ENCODE results near the gene SFMBT2. TPM values are rescaled to one million over a fixed set of nuclear protein-coding genes. Genes with fewer than 3 reads are reported as not detected.

SFMBT2 gene
- total RNA-seq, 1 donor from 2014 or later = 11.0 TPM

DNA sequence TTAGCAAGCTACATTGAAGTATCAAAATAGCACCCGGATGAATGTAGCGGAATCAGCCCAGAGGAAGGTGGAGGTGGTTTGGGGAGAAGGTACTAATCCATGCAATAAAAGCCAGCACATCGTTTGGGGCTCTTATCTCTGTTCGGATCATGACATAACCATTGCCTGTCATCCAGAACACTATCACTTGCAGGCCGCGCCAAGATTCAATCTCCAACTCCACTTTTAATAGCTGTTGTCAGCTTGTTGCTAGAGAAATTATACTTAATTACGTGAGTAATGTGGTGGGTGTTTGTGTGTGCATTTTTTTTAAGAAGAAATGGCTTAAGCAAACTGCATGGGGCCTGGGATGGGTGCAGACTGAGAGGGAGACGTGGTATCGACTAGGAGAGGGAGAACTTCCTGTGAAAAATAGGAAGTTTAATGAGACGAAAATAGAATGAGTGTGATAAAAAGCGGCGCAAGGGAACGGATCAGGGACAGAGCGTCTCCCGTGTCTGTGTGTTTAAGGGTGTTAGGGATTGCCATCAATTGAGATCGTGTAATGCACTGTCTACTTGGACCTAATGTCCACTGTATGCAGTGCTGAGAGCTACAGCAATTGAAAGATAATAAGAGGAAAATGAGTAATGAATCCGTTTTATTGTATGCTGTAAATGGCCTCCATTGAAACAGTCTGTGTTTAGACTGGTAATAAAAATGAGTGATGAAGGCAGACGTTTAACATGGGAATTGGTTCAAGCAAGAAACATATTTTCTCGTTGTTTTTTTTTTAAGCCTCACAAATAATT, 27.6 kb upstream of the SFMBT2 start:
- intact Hi-C loops (cut with micrococcal nuclease) = no loop called here
- no peak overlapping the region for H3K4me3 ChIP-seq
- no peaks in the 10 kb centered on the region for H3K36me3 ChIP-seq
- no peaks in the 10 kb centered on the region for H3K9me3 ChIP-seq (replicated peaks)
- TF ChIP-seq, protein P1, sequence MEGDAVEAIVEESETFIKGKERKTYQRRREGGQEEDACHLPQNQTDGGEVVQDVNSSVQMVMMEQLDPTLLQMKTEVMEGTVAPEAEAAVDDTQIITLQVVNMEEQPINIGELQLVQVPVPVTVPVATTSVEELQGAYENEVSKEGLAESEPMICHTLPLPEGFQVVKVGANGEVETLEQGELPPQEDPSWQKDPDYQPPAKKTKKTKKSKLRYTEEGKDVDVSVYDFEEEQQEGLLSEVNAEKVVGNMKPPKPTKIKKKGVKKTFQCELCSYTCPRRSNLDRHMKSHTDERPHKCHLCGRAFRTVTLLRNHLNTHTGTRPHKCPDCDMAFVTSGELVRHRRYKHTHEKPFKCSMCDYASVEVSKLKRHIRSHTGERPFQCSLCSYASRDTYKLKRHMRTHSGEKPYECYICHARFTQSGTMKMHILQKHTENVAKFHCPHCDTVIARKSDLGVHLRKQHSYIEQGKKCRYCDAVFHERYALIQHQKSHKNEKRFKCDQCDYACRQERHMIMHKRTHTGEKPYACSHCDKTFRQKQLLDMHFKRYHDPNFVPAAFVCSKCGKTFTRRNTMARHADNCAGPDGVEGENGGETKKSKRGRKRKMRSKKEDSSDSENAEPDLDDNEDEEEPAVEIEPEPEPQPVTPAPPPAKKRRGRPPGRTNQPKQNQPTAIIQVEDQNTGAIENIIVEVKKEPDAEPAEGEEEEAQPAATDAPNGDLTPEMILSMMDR (IDR thresholded peaks at IDR 0.05; ENCODE audit: borderline replicate concordance) = no peak
- peaks cover 96% of the 10 kb centered on the region for H3K27me3 ChIP-seq (ENCODE audit: low read depth)
- H3K4me1 ChIP-seq = no peaks in the 10 kb centered on the region
- DNase-seq = no peak
- H3K27ac ChIP-seq (replicated peaks) = no peak overlapping the region

DNA sequence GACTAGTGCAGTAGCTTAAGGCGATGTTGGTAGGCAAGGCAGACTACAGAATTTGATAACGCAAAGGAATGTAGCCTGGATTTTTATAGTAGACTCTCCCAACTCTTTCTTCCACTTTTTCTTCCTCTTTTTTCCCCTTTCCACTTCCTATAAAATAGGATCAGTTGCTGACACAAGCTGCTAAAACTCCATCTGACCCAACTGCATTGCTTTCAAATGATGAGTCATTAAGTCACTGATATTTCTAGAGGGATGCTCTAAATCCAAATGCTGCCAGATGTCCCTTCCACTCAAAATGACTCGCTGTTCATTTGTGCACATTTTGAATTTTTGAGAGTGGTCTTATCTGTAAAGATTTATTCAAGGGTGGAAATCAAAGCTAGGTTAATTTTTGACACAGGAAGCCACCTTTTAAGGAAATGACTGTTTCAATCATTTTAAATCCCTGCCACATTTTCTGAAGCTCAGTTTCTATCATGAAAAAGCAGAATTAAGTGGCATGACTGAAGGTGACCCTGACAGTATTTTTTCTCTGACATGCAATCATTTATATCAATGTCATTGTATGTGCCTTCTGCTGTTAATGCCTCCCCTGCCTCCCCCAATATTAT, 25.8 kb upstream of the SFMBT2 start:
- Histone ChIP-seq H3K4me3 (no peak overlapping the region), H3K27me3 (ENCODE audit: low read depth) (peaks cover 91% of the 10 kb centered on the region), H3K4me1 (no peaks in the 10 kb centered on the region)

DNA sequence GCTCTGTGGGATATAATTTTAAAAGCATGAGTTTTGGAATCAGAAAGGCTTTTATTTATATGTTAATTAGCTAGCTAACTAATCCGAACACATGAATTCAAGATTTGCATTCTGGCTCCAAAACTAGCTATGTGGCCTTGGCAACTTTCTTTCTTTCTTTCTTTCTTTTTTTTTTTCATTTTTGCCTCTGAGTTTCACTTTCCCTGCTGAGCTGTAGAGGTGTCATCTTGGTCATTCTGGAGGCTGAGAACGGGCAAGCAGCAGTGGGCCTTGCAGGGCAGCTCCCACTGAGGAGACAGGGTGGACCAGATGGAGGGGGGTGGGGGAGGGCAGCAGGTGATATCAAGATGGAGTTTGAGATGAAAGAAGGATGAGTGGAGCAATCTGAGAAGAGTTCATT, 24.8 kb upstream of the SFMBT2 start:
- TF ChIP-seq, protein P1 (IDR thresholded peaks at IDR 0.05; ENCODE audit: borderline replicate concordance) = no peak
- no peaks in the 10 kb centered on the region for H3K9me3 ChIP-seq (replicated peaks)
- no peak overlapping the region for H3K27ac ChIP-seq (replicated peaks)
- no peak overlapping the region for H3K4me3 ChIP-seq
- H3K4me1 ChIP-seq = no peaks in the 10 kb centered on the region
- no peak for DNase-seq
- H3K36me3 ChIP-seq = no peaks in the 10 kb centered on the region
- intact Hi-C loops (cut with micrococcal nuclease) = no loop called here
- H3K27me3 ChIP-seq (ENCODE audit: low read depth) = peaks cover 82% of the 10 kb centered on the region

More for the DNA sequence above, 25.8 kb upstream of the SFMBT2 start:
- TF ChIP-seq, protein P1 (IDR thresholded peaks at IDR 0.05; ENCODE audit: borderline replicate concordance) = no peak
- no peaks in the 10 kb centered on the region for H3K9me3 ChIP-seq (replicated peaks)
- no peak for DNase-seq
- H3K36me3 ChIP-seq = no peaks in the 10 kb centered on the region
- intact Hi-C loops (cut with micrococcal nuclease) = no loop called here
- no peak overlapping the region for H3K27ac ChIP-seq (replicated peaks)

DNA sequence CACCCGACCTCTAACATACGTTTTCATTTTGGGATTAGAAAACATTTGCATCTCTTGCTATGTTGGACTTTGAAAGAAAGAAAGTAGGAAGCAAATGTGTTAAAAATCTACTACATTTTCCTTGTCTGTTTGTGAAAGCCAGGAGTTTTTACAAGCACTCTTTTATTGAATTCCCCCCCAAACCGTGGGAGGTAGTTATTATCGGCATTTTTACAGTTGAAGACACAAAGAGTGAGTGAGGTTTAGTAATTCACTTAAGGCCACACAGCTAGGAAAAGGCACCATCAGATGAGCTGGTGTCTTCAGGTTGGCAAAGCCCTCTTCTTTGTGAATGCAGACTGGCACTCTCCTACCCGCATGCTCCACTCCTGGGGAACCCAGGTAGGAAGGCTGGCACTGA, 23.5 kb upstream of the SFMBT2 start:
- Histone ChIP-seq H3K4me1 (no peaks in the 10 kb centered on the region), H3K9me3 (replicated peaks) (no peaks in the 10 kb centered on the region), H3K27ac (replicated peaks) (no peak overlapping the region), H3K27me3 (ENCODE audit: low read depth) (peaks cover 69% of the 10 kb centered on the region), H3K4me3 (no peak overlapping the region), H3K36me3 (no peaks in the 10 kb centered on the region)
- no peak for DNase-seq
- TF ChIP-seq, protein P1 (IDR thresholded peaks at IDR 0.05; ENCODE audit: borderline replicate concordance) = no peak
- intact Hi-C loops (cut with micrococcal nuclease) = no loop called here

DNA sequence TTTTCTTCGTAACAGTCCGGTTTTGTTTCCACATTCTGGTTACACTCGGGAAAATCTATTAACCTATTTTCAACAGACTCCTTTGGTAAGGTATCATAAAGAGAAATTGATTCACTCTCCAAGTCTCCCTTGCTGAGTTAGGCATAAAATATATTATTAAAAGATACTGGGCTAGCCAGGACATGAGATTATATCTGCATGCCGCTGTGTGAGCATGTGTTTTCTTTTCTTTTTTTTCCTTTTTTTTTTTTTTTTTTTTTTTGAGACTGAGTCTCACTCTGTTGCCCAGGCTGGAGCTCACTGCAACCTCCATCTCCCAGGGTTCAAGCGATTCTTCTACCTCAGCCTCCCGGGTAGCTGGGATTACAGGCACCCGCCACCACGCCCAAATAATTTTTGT, 23.0 kb upstream of the SFMBT2 start:
- intact Hi-C loops (cut with micrococcal nuclease) = no loop called here
- TF ChIP-seq, protein P1 (IDR thresholded peaks at IDR 0.05; ENCODE audit: borderline replicate concordance) = no peak

More for the DNA sequence above, 23.0 kb upstream of the SFMBT2 start:
- Histone ChIP-seq H3K27me3 (ENCODE audit: low read depth) (peaks cover 64% of the 10 kb centered on the region), H3K36me3 (no peaks in the 10 kb centered on the region), H3K27ac (replicated peaks) (no peak overlapping the region), H3K9me3 (replicated peaks) (no peaks in the 10 kb centered on the region), H3K4me3 (no peak overlapping the region), H3K4me1 (no peaks in the 10 kb centered on the region)
- no peak for DNase-seq

Measured in left ventricle myocardium inferior (tissue), 1 donor.